ENCODE measurements around the gene RNPEPL1. TPM values are rescaled to one million over a fixed set of nuclear protein-coding genes. Genes with fewer than 3 reads are reported as not detected.

Gene RNPEPL1
- total RNA-seq, 1 experiment from 2014 or later, result 31.5 TPM

GRCh38 chr2:240576436-240577205, 8.3 kb downstream of the RNPEPL1 start:
- H3K36me3 Mint-ChIP-seq (ENCODE audit: insufficient read depth, unreplicated experiment), result peaks cover 22% of the 10 kb centered on the region
- ChIA-PET POLR2A (interaction anchor here (1.2 kb wide), 1 partner anchor 16 kb away, joined by 3 read pairs; no protein-coding TSS in a partner anchor), CTCF (no interaction called here)
- intact Hi-C loops (cut with micrococcal nuclease), result no loop called here
- H3K27me3 Mint-ChIP-seq (ENCODE audit: insufficient read depth, unreplicated experiment), result no peaks in the 10 kb centered on the region
- H3K4me3 Mint-ChIP-seq (ENCODE audit: unreplicated experiment), result no peak overlapping the region
- no TSS peak for BruUV-seq (replicated peaks)
- H3K27ac Mint-ChIP-seq (ENCODE audit: low read depth, unreplicated experiment), result peak overlapping the region; percentile 70
- H3K4me1 Mint-ChIP-seq (ENCODE audit: insufficient read depth, unreplicated experiment), result peaks cover 29% of the 10 kb centered on the region
- H3K9me3 Mint-ChIP-seq (ENCODE audit: unreplicated experiment), result no peaks in the 10 kb centered on the region
- TF ChIP-seq, protein P1, sequence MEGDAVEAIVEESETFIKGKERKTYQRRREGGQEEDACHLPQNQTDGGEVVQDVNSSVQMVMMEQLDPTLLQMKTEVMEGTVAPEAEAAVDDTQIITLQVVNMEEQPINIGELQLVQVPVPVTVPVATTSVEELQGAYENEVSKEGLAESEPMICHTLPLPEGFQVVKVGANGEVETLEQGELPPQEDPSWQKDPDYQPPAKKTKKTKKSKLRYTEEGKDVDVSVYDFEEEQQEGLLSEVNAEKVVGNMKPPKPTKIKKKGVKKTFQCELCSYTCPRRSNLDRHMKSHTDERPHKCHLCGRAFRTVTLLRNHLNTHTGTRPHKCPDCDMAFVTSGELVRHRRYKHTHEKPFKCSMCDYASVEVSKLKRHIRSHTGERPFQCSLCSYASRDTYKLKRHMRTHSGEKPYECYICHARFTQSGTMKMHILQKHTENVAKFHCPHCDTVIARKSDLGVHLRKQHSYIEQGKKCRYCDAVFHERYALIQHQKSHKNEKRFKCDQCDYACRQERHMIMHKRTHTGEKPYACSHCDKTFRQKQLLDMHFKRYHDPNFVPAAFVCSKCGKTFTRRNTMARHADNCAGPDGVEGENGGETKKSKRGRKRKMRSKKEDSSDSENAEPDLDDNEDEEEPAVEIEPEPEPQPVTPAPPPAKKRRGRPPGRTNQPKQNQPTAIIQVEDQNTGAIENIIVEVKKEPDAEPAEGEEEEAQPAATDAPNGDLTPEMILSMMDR (IDR thresholded peaks at IDR 0.05; ENCODE audit: unreplicated experiment), result no peak
- DNase-seq (ENCODE audit: unreplicated experiment), result no peak

- DNase-seq (ENCODE audit: unreplicated experiment), result no peak
- POLR2A ChIA-PET, result interaction anchor here (0.7 to 4.8 kb wide), 4 partner anchors 8 to 18 kb away, joined by 3 to 87 read pairs (median 26); partner anchors contain the start of genes ANKMY1, CAPN10, DUSP28 and RNPEPL1
- intact Hi-C loops (cut with micrococcal nuclease), result no loop called here
These were observed 9.2 kb downstream of the RNPEPL1 start for GRCh38 chr2:240577281-240578109.

GRCh38 chr2:240578110-240578450, 9.8 kb downstream of the RNPEPL1 start:
- H3K9me3 Mint-ChIP-seq (ENCODE audit: unreplicated experiment), result no peaks in the 10 kb centered on the region
- BruUV-seq (replicated peaks), result TSS peak; percentile 38
- CTCF ChIA-PET, result interaction anchor here (0.5 to 1.0 kb wide), 2 partner anchors 12 to 681 kb away, joined by 3 read pairs; no protein-coding TSS in a partner anchor
- no peak for DNase-seq (ENCODE audit: unreplicated experiment)
- no peaks in the 10 kb centered on the region for H3K27me3 Mint-ChIP-seq (ENCODE audit: insufficient read depth, unreplicated experiment)
- TF ChIP-seq, protein P1 (IDR thresholded peaks at IDR 0.05; ENCODE audit: unreplicated experiment), result no peak
- intact Hi-C loops (cut with micrococcal nuclease), result no loop called here
- no peak overlapping the region for H3K27ac Mint-ChIP-seq (ENCODE audit: low read depth, unreplicated experiment)
- H3K4me3 Mint-ChIP-seq (ENCODE audit: unreplicated experiment), result no peak overlapping the region
- POLR2A ChIA-PET, result interaction anchor here (0.7 to 4.8 kb wide), 4 partner anchors 8 to 18 kb away, joined by 3 to 87 read pairs (median 26); partner anchors contain the start of genes ANKMY1, CAPN10, DUSP28 and RNPEPL1
- peaks cover 22% of the 10 kb centered on the region for H3K36me3 Mint-ChIP-seq (ENCODE audit: insufficient read depth, unreplicated experiment)
- peaks cover 41% of the 10 kb centered on the region for H3K4me1 Mint-ChIP-seq (ENCODE audit: insufficient read depth, unreplicated experiment)

More at GRCh38 chr2:240577281-240578109, 9.2 kb downstream of the RNPEPL1 start:
- peaks cover 22% of the 10 kb centered on the region for H3K36me3 Mint-ChIP-seq (ENCODE audit: insufficient read depth, unreplicated experiment)
- BruUV-seq (replicated peaks), result no TSS peak
- TF ChIP-seq, protein P1 (IDR thresholded peaks at IDR 0.05; ENCODE audit: unreplicated experiment), result no peak
- no peaks in the 10 kb centered on the region for H3K9me3 Mint-ChIP-seq (ENCODE audit: unreplicated experiment)
- no peak overlapping the region for H3K4me3 Mint-ChIP-seq (ENCODE audit: unreplicated experiment)
- H3K27me3 Mint-ChIP-seq (ENCODE audit: insufficient read depth, unreplicated experiment), result no peaks in the 10 kb centered on the region
- CTCF ChIA-PET, result interaction anchor here (0.5 to 1.0 kb wide), 2 partner anchors 12 to 682 kb away, joined by 3 read pairs; no protein-coding TSS in a partner anchor
- peaks cover 37% of the 10 kb centered on the region for H3K4me1 Mint-ChIP-seq (ENCODE audit: insufficient read depth, unreplicated experiment)
- peak overlapping the region; percentile 70 for H3K27ac Mint-ChIP-seq (ENCODE audit: low read depth, unreplicated experiment)

GRCh38 chr2:240578488-240578887, 10.2 kb downstream of the RNPEPL1 start:
- peaks cover 22% of the 10 kb centered on the region for H3K36me3 Mint-ChIP-seq (ENCODE audit: insufficient read depth, unreplicated experiment)
- H3K4me1 Mint-ChIP-seq (ENCODE audit: insufficient read depth, unreplicated experiment), result peaks cover 41% of the 10 kb centered on the region
- no TSS peak for BruUV-seq (replicated peaks)
- peak overlapping the region; percentile 99 for H3K27ac Mint-ChIP-seq (ENCODE audit: low read depth, unreplicated experiment)
- intact Hi-C loops (cut with micrococcal nuclease), result no loop called here
- no peaks in the 10 kb centered on the region for H3K27me3 Mint-ChIP-seq (ENCODE audit: insufficient read depth, unreplicated experiment)
- H3K4me3 Mint-ChIP-seq (ENCODE audit: unreplicated experiment), result peak overlapping the region; percentile 73
- TF ChIP-seq, protein P1 (IDR thresholded peaks at IDR 0.05; ENCODE audit: unreplicated experiment), result no peak
- H3K9me3 Mint-ChIP-seq (ENCODE audit: unreplicated experiment), result no peaks in the 10 kb centered on the region
- DNase-seq (ENCODE audit: unreplicated experiment), result no peak
- ChIA-PET CTCF (interaction anchor here (0.5 to 5.7 kb wide), 3 partner anchors 13 to 681 kb away, joined by 3 to 52 read pairs (median 3); no protein-coding TSS in a partner anchor), POLR2A (interaction anchor here (1.1 to 4.8 kb wide), 3 partner anchors 8 to 19 kb away, joined by 5 to 87 read pairs (median 48); partner anchors contain the start of genes ANKMY1, CAPN10, DUSP28 and RNPEPL1)
